ENCODE results near the gene INPP5J.

DNA sequence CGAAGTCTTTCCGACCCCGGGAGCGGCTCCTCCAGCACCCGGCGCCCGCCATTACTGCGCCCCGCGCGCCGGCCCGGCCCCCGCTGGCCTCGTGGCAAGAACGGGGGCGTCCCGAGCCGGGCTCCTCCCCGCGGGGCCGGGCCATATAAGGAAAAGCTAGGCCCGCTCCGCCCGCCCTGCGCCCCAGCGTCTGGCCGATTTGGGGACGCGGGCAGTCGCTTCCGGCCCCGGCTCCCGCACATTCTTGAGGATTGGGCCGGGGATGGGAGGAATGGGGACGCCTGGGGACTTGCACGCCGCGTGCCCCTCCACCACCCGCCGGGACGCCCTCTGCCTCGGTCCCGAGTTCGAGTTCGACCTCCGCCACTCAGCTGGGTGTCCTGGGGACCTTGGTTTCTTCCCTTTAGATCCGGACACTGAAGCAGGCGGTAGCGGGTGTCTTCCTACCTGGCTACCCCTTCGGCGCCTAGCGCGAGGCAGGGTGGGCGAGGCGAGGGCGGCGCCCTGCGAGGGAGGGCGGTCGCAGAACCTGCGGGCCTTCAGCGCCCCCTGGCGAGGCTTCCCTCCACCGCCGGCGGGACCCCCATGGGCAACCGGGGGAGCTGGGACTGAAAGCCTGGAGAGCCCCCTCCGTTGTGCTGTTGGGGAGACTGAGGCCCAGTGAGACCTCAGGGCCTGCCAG is 37.8 kb upstream of the INPP5J start:
- TF ChIP-seq, protein P1, sequence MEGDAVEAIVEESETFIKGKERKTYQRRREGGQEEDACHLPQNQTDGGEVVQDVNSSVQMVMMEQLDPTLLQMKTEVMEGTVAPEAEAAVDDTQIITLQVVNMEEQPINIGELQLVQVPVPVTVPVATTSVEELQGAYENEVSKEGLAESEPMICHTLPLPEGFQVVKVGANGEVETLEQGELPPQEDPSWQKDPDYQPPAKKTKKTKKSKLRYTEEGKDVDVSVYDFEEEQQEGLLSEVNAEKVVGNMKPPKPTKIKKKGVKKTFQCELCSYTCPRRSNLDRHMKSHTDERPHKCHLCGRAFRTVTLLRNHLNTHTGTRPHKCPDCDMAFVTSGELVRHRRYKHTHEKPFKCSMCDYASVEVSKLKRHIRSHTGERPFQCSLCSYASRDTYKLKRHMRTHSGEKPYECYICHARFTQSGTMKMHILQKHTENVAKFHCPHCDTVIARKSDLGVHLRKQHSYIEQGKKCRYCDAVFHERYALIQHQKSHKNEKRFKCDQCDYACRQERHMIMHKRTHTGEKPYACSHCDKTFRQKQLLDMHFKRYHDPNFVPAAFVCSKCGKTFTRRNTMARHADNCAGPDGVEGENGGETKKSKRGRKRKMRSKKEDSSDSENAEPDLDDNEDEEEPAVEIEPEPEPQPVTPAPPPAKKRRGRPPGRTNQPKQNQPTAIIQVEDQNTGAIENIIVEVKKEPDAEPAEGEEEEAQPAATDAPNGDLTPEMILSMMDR (IDR thresholded peaks at IDR 0.05; ENCODE audit: poor library complexity, severe bottlenecking), result peak; percentile 56
- no peak for TF ChIP-seq REST (IDR thresholded peaks at IDR 0.05; ENCODE audit: borderline replicate concordance)
